Large intestine (tissue), 3 donors: Measurements from ENCODE around the gene RAD51B. TPM values are rescaled to one million over a fixed set of nuclear protein-coding genes. Genes with fewer than 3 reads are reported as not detected.
"Not testable (repeated sequence)": the region's sequence is repeated elsewhere in the genome, so short reads cannot be mapped to it uniquely, and the experiment has no call there.

Source experiments
- DNase-seq, 2 donors: peaks; one replicate each; pipeline versions ENCODE4 v3.0.0 to v3.0.0-alpha.2; 2013
- H3K27ac ChIP-seq: one replicate; pipeline ENCODE4 v1.5.1; 2013; ENCODE audit warnings: low read length
- H3K27me3 ChIP-seq: 2 replicates; pipeline ENCODE4 v1.6.1; 2013; ENCODE audit warnings: low read length; ENCODE audit not compliant: control insufficient read depth, insufficient read depth
- H3K36me3 ChIP-seq: 2 replicates; pipeline ENCODE4 v1.6.1; 2013; ENCODE audit warnings: low read length; ENCODE audit not compliant: control insufficient read depth, insufficient read depth
- H3K4me1 ChIP-seq: one replicate; pipeline ENCODE4 v1.6.1; 2013; ENCODE audit warnings: low read length; ENCODE audit not compliant: control insufficient read depth, insufficient read depth
- H3K4me3 ChIP-seq: one replicate; pipeline ENCODE4 v1.5.1; 2013; ENCODE audit warnings: low read length
- H3K9me3 ChIP-seq: one replicate; pipeline ENCODE4 v1.6.1; 2013; ENCODE audit warnings: mild to moderate bottlenecking, low read depth, low read length, moderate library complexity; ENCODE audit not compliant: control insufficient read depth
- WGBS: methylation state at CpG from one replicate; pipeline ENCODE4 v1.1.5; 2013; ENCODE audit warnings: low lambda C conversion rate; ENCODE audit not compliant: insufficient coverage; 5-methylcytosine and 5-hydroxymethylcytosine counted together
- polyA plus RNA-seq: library from polyadenylated mRNA; unstranded; fragments of 120-200 nt; gene quantifications from one replicate; pipeline ENCODE4 v1.2.1, GENCODE V29; 2013

Gene RAD51B
- polyA plus RNA-seq, 1 donor = 6.4 TPM

DNA sequence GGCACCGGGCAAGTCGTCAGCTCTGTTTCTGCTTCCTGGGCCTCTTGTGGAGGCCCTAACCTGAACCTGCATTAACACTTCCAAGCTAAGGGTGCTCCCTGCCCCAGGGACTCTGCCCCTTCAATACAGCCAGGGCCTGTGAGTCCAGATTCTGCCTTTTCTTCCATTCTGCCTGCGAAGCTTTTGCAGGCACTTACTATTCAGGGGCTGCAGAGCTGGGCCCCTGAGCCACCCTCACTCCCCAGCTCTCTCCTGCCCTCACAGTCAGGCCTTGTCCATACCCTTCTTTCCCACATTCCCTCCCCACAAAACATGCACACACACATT lies 872.2 kb downstream of the RAD51B start:
- no peak overlapping the region for H3K4me3 ChIP-seq
- H3K9me3 ChIP-seq = peaks cover 4% of the 10 kb centered on the region
- peaks cover 15% of the 10 kb centered on the region for H3K4me1 ChIP-seq
- WGBS = 67% methylated on average over 1 of the region's 3 CpGs
- H3K36me3 ChIP-seq = no peaks in the 10 kb centered on the region
- H3K27me3 ChIP-seq = no peaks in the 10 kb centered on the region
- peak; percentile 28 to 61 for DNase-seq
- no peak overlapping the region for H3K27ac ChIP-seq

DNA sequence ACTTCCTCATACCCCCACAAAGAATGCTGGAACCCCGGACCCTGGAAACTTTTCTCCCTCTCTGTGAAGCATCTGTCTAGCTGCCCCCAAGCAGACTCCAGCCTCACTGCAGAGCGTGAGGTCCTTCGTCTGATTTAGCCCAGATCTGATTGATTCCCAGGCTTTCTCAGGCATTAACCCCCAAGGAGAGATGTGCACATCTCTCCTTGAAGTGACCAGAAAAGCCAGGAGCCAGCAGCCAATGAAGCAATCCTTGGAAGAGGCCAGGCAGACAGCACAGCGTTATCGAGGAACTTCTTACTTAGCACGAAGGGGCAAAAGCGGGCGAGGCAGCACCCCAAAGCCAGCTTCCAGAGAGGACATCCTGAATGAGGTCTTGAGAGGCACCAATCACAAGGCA lies 872.6 kb downstream of the RAD51B start:
- peaks cover 13% of the 10 kb centered on the region for H3K4me1 ChIP-seq
- H3K4me3 ChIP-seq = no peak overlapping the region
- H3K9me3 ChIP-seq = peaks cover 2% of the 10 kb centered on the region
- no peaks in the 10 kb centered on the region for H3K36me3 ChIP-seq
- H3K27me3 ChIP-seq = no peaks in the 10 kb centered on the region
- H3K27ac ChIP-seq = no peak overlapping the region
- no CpG with 5 or more reads among the region's 8 CpGs for WGBS
- no peak for DNase-seq

DNA sequence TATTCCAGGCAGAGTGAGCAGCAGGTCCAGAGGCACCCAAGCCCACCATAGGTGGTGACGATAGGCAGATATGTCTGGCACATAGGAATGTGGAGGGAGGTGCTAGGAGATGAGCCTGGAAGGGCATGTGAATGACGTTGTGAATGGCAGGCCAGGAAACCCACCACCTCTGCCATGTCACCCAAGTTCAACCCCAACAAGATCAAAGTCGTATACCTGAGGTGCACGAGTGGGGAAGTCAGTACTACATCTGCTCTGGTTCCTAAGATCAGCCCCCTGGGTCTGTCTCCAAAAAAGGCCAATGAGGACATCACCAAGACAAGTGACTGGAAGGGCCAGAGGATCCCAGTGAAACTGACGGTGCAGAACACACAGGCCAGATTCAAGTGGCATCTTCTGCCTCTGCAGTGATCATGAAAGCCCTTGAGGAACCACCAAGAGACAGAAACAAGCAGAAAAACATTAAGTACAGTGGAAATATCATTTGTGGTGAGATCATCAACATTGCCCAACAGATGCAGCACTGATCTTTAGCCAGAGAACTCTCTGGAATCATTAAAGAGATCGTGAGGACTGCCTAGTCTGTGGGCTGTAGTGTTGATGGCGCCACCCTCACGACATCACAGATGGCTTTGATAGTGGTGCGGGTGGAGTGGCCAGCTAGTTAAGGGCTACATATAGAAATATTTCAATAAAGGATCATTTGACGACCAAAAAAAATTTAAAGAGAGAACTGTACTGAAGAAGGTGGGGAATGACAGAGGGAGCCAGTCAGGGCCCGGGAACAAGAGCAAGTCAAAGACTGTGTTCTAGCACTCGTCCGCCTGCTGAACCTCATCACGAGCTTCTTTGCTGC lies 873.6 kb downstream of the RAD51B start:
- H3K27ac ChIP-seq = no peak overlapping the region

DNA sequence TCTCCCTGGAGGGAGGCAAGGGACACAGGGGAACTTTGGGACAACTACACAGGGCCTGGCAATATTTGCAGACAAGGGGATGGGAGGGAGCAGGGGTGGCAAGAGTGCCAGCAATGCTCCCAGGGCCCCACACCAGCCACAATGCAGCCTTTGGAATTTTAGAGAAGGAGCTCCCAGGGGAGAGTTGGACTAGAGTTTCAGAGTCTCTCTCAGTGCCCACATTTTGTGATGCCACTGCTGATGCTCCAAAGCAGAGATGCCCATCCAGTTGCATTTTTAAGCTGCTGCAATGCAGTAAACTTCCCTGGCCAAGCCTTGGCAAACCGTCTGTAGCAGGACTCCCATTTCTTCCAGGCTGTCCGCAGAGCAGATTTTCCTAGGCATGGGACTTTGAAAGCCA lies 874.3 kb downstream of the RAD51B start:
- Histone ChIP-seq H3K27me3 (no peaks in the 10 kb centered on the region), H3K27ac (no peak overlapping the region), H3K36me3 (no peaks in the 10 kb centered on the region), H3K9me3 (peaks cover 2% of the 10 kb centered on the region), H3K4me1 (peaks cover 10% of the 10 kb centered on the region), H3K4me3 (no peak overlapping the region)
- DNase-seq = no peak
- WGBS = no CpG with 5 or more reads among the region's 2 CpGs

More for the DNA sequence above, 873.6 kb downstream of the RAD51B start:
- Histone ChIP-seq H3K9me3 (peaks cover 2% of the 10 kb centered on the region), H3K36me3 (no peaks in the 10 kb centered on the region), H3K27me3 (no peaks in the 10 kb centered on the region), H3K4me1 (peaks cover 13% of the 10 kb centered on the region), H3K4me3 (no peak overlapping the region)
- peak in 1 of 2 donors; percentile 49 for DNase-seq
- no CpG with 5 or more reads among the region's 14 CpGs for WGBS

DNA sequence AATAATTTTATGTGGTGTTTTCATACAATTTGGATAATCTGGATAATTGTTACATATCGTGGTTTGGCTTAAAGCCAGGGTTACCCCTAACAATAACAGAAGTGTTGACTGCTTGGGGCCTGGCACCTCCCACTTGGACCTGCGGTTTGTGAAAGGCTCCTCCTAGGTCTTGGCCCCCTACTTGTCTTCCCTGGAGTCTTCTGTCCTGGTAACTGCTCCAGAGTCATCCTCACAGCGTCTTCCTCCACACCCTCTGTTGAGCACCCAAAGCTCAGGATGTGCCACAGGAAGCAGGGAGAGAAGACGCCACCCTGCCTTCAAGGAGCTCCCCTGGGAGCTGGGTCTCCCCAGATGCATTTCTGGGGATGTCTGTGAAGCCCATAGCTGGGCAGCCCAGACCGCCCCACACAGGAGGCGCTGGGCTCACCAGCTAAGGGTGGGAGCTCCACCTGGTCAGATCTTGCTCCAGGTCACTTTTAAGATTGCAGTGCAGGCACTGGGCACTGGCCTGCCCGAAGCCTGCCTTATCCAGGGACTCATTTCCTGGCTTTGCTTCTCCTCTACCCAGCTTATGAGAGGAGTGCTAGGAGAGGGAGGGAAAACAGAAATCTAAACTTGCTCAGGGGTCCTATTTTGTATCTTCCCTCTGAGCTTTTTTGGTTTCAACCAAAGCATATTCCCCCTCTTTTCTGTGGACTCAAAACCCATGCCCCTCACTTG lies 875.1 kb downstream of the RAD51B start:
- Histone ChIP-seq H3K4me3 (no peak overlapping the region), H3K27ac (no peak overlapping the region), H3K27me3 (no peaks in the 10 kb centered on the region), H3K9me3 (peaks cover 2% of the 10 kb centered on the region), H3K4me1 (peaks cover 7% of the 10 kb centered on the region), H3K36me3 (no peaks in the 10 kb centered on the region)
- no peak for DNase-seq
- WGBS = 40% methylated on average over 1 of the region's 7 CpGs

DNA sequence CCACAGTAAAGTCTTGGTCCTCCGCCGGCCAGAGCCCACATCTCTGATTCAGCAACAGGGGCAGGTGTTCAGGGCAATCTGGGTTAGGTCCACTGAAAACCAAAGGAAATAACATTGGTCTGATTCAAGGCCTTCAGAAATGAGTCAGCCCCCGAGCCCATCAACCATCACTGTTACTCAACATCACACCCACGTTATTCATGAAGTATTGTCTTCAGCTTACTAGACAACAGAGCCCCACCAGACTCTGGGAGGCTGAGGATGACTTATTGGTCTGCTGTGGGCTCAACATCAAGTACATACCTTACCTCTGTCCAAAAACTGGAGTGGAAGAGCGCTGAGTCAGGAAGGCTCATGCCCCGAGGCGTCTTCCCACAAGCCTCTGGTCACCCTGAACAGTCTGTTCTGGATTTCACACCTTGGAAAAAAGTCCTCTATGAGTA lies 875.8 kb downstream of the RAD51B start:
- Histone ChIP-seq H3K27ac (no peak overlapping the region), H3K36me3 (no peaks in the 10 kb centered on the region), H3K27me3 (no peaks in the 10 kb centered on the region), H3K9me3 (peaks cover 2% of the 10 kb centered on the region), H3K4me1 (peaks cover 7% of the 10 kb centered on the region), H3K4me3 (no peak overlapping the region)
- WGBS = no CpG with 5 or more reads among the region's 7 CpGs
- DNase-seq = no peak

DNA sequence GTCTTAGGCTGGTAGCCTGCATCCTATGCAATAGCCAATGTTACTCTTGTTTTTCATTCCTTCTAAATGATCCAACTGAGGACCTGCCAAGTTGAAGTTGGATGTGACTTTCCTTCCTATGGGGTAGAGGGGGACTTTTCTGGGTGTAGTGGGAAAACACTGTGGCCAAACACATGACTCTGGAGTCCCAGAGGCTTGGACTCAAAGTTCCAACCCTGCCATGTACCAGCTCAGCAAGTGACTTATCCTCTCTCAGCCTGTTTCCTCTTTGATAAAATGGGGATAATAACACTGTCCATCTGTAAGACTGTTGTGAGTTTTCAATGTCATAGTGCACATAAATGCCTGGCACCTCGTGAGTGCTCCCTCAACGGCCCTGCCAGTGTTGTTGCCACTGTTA lies 876.3 kb downstream of the RAD51B start:
- Histone ChIP-seq H3K9me3 (peaks cover 1% of the 10 kb centered on the region), H3K36me3 (no peaks in the 10 kb centered on the region), H3K4me1 (peaks cover 7% of the 10 kb centered on the region), H3K27me3 (no peaks in the 10 kb centered on the region), H3K27ac (no peak overlapping the region), H3K4me3 (no peak overlapping the region)
- no CpG with 5 or more reads among the region's 2 CpGs for WGBS
- DNase-seq = no peak

DNA sequence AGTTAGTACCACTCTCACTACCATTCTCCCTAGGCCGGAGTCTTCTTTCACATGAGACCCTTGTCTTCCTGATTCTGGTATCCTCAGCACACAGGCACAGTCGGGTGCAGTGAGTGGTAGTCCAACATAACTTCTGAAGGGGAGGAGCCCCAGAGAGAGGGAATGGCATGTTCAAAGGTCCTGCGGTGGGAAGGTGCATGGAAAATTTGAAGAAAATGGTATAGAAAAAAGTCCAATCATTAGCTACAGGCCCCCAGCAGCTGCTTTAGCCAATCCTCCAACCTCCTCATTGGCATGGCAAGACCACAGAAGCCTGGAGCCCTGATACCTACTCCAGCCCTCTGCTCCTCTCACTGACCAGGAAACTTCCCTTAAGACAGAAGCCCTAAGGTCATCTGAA lies 876.7 kb downstream of the RAD51B start:
- no CpG with 5 or more reads among the region's 3 CpGs for WGBS
- H3K4me3 ChIP-seq = no peak overlapping the region
- peaks cover 7% of the 10 kb centered on the region for H3K4me1 ChIP-seq
- no peaks in the 10 kb centered on the region for H3K27me3 ChIP-seq
- peaks cover 4% of the 10 kb centered on the region for H3K9me3 ChIP-seq
- no peak overlapping the region for H3K27ac ChIP-seq
- no peak for DNase-seq
- H3K36me3 ChIP-seq = no peaks in the 10 kb centered on the region

DNA sequence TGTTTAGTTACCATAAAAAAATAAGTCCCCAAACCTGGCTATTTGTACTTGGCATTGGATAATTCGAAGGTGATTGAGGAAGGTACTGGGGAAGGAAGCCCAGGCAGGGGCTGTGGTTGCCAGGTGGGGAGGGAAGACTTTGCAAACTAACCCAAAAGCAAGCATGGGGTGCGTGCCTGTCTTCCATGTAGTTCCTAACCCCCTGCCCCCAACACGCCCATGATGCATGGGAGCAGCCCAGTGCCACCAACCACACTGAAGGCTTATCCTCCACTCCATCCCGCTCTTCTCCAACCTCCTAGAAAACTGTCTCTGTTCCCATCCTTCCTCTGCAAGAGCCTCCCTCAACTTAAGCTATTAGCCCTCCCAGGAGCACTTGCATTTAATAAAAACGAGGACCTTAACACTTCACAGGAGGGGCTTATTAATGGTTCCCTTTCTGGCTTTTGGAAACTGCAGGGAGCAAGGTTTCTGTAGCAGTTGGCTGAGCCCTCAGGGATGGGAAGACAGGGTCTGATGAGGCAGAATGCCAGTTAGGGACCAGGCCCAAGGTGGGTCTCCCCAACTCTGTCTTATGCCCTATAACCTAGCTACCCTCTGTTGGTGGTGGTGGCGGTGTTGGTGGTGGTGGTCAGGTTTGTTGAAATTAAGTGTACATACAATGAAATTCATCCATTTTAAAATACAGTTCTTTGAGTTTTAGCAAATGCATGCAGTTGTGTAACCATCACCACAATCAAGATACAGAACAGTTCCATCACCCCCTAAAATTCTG lies 877.3 kb downstream of the RAD51B start:
- Histone ChIP-seq H3K36me3 (no peaks in the 10 kb centered on the region), H3K4me3 (no peak overlapping the region), H3K27me3 (no peaks in the 10 kb centered on the region), H3K4me1 (peaks cover 2% of the 10 kb centered on the region), H3K9me3 (peaks cover 4% of the 10 kb centered on the region), H3K27ac (no peak overlapping the region)
- WGBS = no CpG with 5 or more reads among the region's 6 CpGs
- DNase-seq = no peak

DNA sequence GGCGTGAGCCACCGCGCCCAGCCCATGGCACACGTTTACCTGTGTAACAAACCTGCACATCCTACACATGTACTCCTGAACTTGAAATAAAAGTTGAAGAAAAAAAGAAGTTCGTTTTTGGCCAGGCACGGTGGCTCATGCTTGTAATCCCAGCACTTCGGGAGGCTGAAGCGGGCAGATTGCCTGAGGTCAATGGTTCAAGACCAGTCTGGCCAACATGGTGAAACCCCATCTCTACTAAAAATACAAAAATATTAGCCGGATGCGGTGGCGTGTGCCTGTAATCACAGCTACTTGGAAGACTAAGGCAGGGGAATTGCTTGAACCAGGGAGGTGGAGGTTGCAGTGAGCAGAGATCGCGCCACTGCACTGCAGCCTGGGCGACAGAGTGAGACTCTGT lies 879.2 kb downstream of the RAD51B start:
- DNase-seq, H3K4me3 ChIP-seq, H3K4me1 ChIP-seq, H3K9me3 ChIP-seq, H3K36me3 ChIP-seq, H3K27ac ChIP-seq, H3K27me3 ChIP-seq: not testable (repeated sequence)
- WGBS = 100% methylated on average over 1 of the region's 14 CpGs
